Activated naive CD8-positive, alpha-beta T cell (primary cell): ENCODE results near the gene TFG.

Source experiments
- H3K27ac Mint-ChIP-seq: one replicate; pipeline ENCODE4 v1.8.0; 2021; ENCODE audit warnings: mixed read lengths
- H3K27me3 Mint-ChIP-seq: one replicate; pipeline ENCODE4 v1.8.0; 2021; ENCODE audit warnings: mixed read lengths
- H3K36me3 Mint-ChIP-seq: one replicate; pipeline ENCODE4 v1.8.0; 2021; ENCODE audit warnings: mixed read lengths
- H3K4me1 Mint-ChIP-seq: one replicate; pipeline ENCODE4 v1.8.0; 2021; ENCODE audit warnings: low read depth, mixed read lengths
- H3K4me3 Mint-ChIP-seq: one replicate; pipeline ENCODE4 v1.8.0; 2021; ENCODE audit warnings: mild to moderate bottlenecking, mixed read lengths
- H3K9me3 Mint-ChIP-seq: one replicate; pipeline ENCODE4 v1.8.0; 2021; ENCODE audit warnings: low read depth, mixed read lengths

The TFG gene

GRCh38 chr3:100759950-100760349 lies 50.7 kb downstream of the TFG start:
- no peaks in the 10 kb centered on the region for H3K4me1 Mint-ChIP-seq
- H3K36me3 Mint-ChIP-seq = peaks cover 7% of the 10 kb centered on the region
- no peak overlapping the region for H3K4me3 Mint-ChIP-seq
- no peaks in the 10 kb centered on the region for H3K27me3 Mint-ChIP-seq
- no peaks in the 10 kb centered on the region for H3K9me3 Mint-ChIP-seq
- no peak overlapping the region for H3K27ac Mint-ChIP-seq

- Mint-ChIP-seq H3K9me3 (no peaks in the 10 kb centered on the region), H3K36me3 (peaks cover 6% of the 10 kb centered on the region), H3K27me3 (no peaks in the 10 kb centered on the region), H3K27ac (no peak overlapping the region), H3K4me1 (no peaks in the 10 kb centered on the region), H3K4me3 (no peak overlapping the region)
These were observed 51.1 kb downstream of the TFG start for GRCh38 chr3:100760377-100760776.

GRCh38 chr3:100761211-100761942 lies 52.1 kb downstream of the TFG start:
- H3K4me1 Mint-ChIP-seq = no peaks in the 10 kb centered on the region
- H3K4me3 Mint-ChIP-seq = no peak overlapping the region
- no peak overlapping the region for H3K27ac Mint-ChIP-seq
- H3K9me3 Mint-ChIP-seq = no peaks in the 10 kb centered on the region
- H3K27me3 Mint-ChIP-seq = no peaks in the 10 kb centered on the region
- peaks cover 8% of the 10 kb centered on the region for H3K36me3 Mint-ChIP-seq

- H3K27ac Mint-ChIP-seq = no peak overlapping the region
These were observed 52.7 kb downstream of the TFG start for GRCh38 chr3:100761951-100762350.

GRCh38 chr3:100765437-100765975 lies 56.2 kb downstream of the TFG start:
- Mint-ChIP-seq H3K36me3 (peaks cover 4% of the 10 kb centered on the region), H3K27me3 (no peaks in the 10 kb centered on the region), H3K9me3 (no peaks in the 10 kb centered on the region), H3K4me3 (no peak overlapping the region), H3K4me1 (no peaks in the 10 kb centered on the region), H3K27ac (no peak overlapping the region)

More at GRCh38 chr3:100761951-100762350, 52.7 kb downstream of the TFG start:
- no peaks in the 10 kb centered on the region for H3K27me3 Mint-ChIP-seq
- H3K36me3 Mint-ChIP-seq = peaks cover 7% of the 10 kb centered on the region
- no peaks in the 10 kb centered on the region for H3K4me1 Mint-ChIP-seq
- no peaks in the 10 kb centered on the region for H3K9me3 Mint-ChIP-seq
- H3K4me3 Mint-ChIP-seq = no peak overlapping the region

GRCh38 chr3:100766069-100766468 lies 56.8 kb downstream of the TFG start:
- Mint-ChIP-seq H3K4me1 (no peaks in the 10 kb centered on the region), H3K4me3 (no peak overlapping the region), H3K27ac (no peak overlapping the region), H3K9me3 (no peaks in the 10 kb centered on the region), H3K27me3 (no peaks in the 10 kb centered on the region), H3K36me3 (peaks cover 4% of the 10 kb centered on the region)

- Mint-ChIP-seq H3K4me1 (no peaks in the 10 kb centered on the region), H3K27ac (no peak overlapping the region), H3K36me3 (peaks cover 5% of the 10 kb centered on the region), H3K4me3 (no peak overlapping the region), H3K9me3 (peaks cover 4% of the 10 kb centered on the region), H3K27me3 (no peaks in the 10 kb centered on the region)
These were observed 60.4 kb downstream of the TFG start for GRCh38 chr3:100769693-100770092.

- H3K4me3 Mint-ChIP-seq = no peak overlapping the region
- H3K4me1 Mint-ChIP-seq = no peaks in the 10 kb centered on the region
- no peak overlapping the region for H3K27ac Mint-ChIP-seq
- H3K9me3 Mint-ChIP-seq = peaks cover 4% of the 10 kb centered on the region
- no peaks in the 10 kb centered on the region for H3K27me3 Mint-ChIP-seq
- peaks cover 3% of the 10 kb centered on the region for H3K36me3 Mint-ChIP-seq
These were observed 65.9 kb downstream of the TFG start for GRCh38 chr3:100775226-100775625.

- H3K27me3 Mint-ChIP-seq = no peaks in the 10 kb centered on the region
- no peak overlapping the region for H3K27ac Mint-ChIP-seq
- no peaks in the 10 kb centered on the region for H3K4me1 Mint-ChIP-seq
These were observed 66.4 kb downstream of the TFG start for GRCh38 chr3:100775669-100776068.

GRCh38 chr3:100776097-100776729 lies 66.9 kb downstream of the TFG start:
- Mint-ChIP-seq H3K27me3 (no peaks in the 10 kb centered on the region), H3K9me3 (peaks cover 4% of the 10 kb centered on the region), H3K4me3 (no peak overlapping the region), H3K4me1 (no peaks in the 10 kb centered on the region), H3K27ac (no peak overlapping the region), H3K36me3 (peaks cover 3% of the 10 kb centered on the region)

More at GRCh38 chr3:100775669-100776068, 66.4 kb downstream of the TFG start:
- Mint-ChIP-seq H3K4me3 (no peak overlapping the region), H3K36me3 (peaks cover 3% of the 10 kb centered on the region), H3K9me3 (peaks cover 4% of the 10 kb centered on the region)

GRCh38 chr3:100776746-100777145 lies 67.5 kb downstream of the TFG start:
- peaks cover 3% of the 10 kb centered on the region for H3K36me3 Mint-ChIP-seq
- H3K4me1 Mint-ChIP-seq = no peaks in the 10 kb centered on the region
- no peaks in the 10 kb centered on the region for H3K27me3 Mint-ChIP-seq
- peaks cover 4% of the 10 kb centered on the region for H3K9me3 Mint-ChIP-seq
- no peak overlapping the region for H3K4me3 Mint-ChIP-seq
- no peak overlapping the region for H3K27ac Mint-ChIP-seq

- H3K27ac Mint-ChIP-seq = no peak overlapping the region
- peaks cover 3% of the 10 kb centered on the region for H3K36me3 Mint-ChIP-seq
- no peak overlapping the region for H3K4me3 Mint-ChIP-seq
- no peaks in the 10 kb centered on the region for H3K4me1 Mint-ChIP-seq
- peaks cover 4% of the 10 kb centered on the region for H3K9me3 Mint-ChIP-seq
- no peaks in the 10 kb centered on the region for H3K27me3 Mint-ChIP-seq
These were observed 68.0 kb downstream of the TFG start for GRCh38 chr3:100777271-100777670.

GRCh38 chr3:100779480-100779879 lies 70.2 kb downstream of the TFG start:
- no peaks in the 10 kb centered on the region for H3K4me1 Mint-ChIP-seq
- no peaks in the 10 kb centered on the region for H3K36me3 Mint-ChIP-seq
- H3K27ac Mint-ChIP-seq = no peak overlapping the region
- no peaks in the 10 kb centered on the region for H3K27me3 Mint-ChIP-seq
- peaks cover 1% of the 10 kb centered on the region for H3K9me3 Mint-ChIP-seq
- H3K4me3 Mint-ChIP-seq = no peak overlapping the region

- H3K4me3 Mint-ChIP-seq = no peak overlapping the region
- peaks cover 3% of the 10 kb centered on the region for H3K9me3 Mint-ChIP-seq
- H3K4me1 Mint-ChIP-seq = no peaks in the 10 kb centered on the region
- H3K27me3 Mint-ChIP-seq = no peaks in the 10 kb centered on the region
- H3K27ac Mint-ChIP-seq = no peak overlapping the region
- H3K36me3 Mint-ChIP-seq = no peaks in the 10 kb centered on the region
These were observed 70.9 kb downstream of the TFG start for GRCh38 chr3:100780071-100780622.

- Mint-ChIP-seq H3K4me1 (no peaks in the 10 kb centered on the region), H3K27ac (no peak overlapping the region), H3K9me3 (peaks cover 6% of the 10 kb centered on the region), H3K36me3 (no peaks in the 10 kb centered on the region), H3K4me3 (no peak overlapping the region), H3K27me3 (no peaks in the 10 kb centered on the region)
These were observed 72.0 kb downstream of the TFG start for GRCh38 chr3:100781301-100781700.
